Natural killer cell (primary cell): ENCODE measurements around the gene LRRC52. TPM values are rescaled to one million over a fixed set of nuclear protein-coding genes. Genes with fewer than 3 reads are reported as not detected.

Experiments used
- ATAC-seq, 3 donors: fragments of 150-1000 bp in 2 of 3; fragments of 200-7000 bp in 1 of 3; cut with Tn5 transposase; 1 replicate in 1 of 3; 2 replicates in 2 of 3; pipeline ENCODE4 v1.10.0; 2021; ENCODE audit warnings: mild to moderate bottlenecking in 2 of 3, moderate library complexity in 2 of 3
- DNase-seq, 2 donors: peaks; one replicate each; pipeline versions ENCODE4 v3.0.0 to v3.0.0-alpha.2; 2013 to 2021; ENCODE audit warnings: mixed read lengths in 1 of 2
- H3K27ac ChIP-seq: one replicate; pipeline ENCODE4 v1.5.1; 2013; ENCODE audit warnings: mild to moderate bottlenecking, low read length
- H3K27me3 ChIP-seq: one replicate; pipeline ENCODE4 v1.6.1; 2013; ENCODE audit warnings: low read length; ENCODE audit not compliant: control insufficient read depth, insufficient read depth
- H3K36me3 ChIP-seq: one replicate; pipeline ENCODE4 v1.6.1; 2013; ENCODE audit warnings: low read length; ENCODE audit not compliant: control insufficient read depth, insufficient read depth
- H3K4me1 ChIP-seq: one replicate; pipeline ENCODE4 v1.6.1; 2013; ENCODE audit warnings: low read length; ENCODE audit not compliant: control insufficient read depth, insufficient read depth
- H3K4me3 ChIP-seq: one replicate; pipeline ENCODE4 v1.5.1; 2013; ENCODE audit warnings: low read length
- H3K9me3 ChIP-seq: one replicate; pipeline ENCODE4 v1.6.1; 2013; ENCODE audit warnings: low read length; ENCODE audit not compliant: control insufficient read depth, insufficient read depth
- H3K27ac Mint-ChIP-seq, 2 donors: one replicate each; pipeline ENCODE4 v1.8.0; 2022; ENCODE audit warnings: mild to moderate bottlenecking in 2 of 2, mixed read lengths in 2 of 2, moderate library complexity in 1 of 2
- H3K27me3 Mint-ChIP-seq, 2 donors: one replicate each; pipeline ENCODE4 v1.8.0; 2022; ENCODE audit warnings: low read depth in 2 of 2, mixed read lengths in 2 of 2
- H3K36me3 Mint-ChIP-seq: one replicate; pipeline ENCODE4 v1.8.0; 2022; ENCODE audit warnings: mixed read lengths
- H3K4me1 Mint-ChIP-seq, 2 donors: one replicate each; pipeline ENCODE4 v1.8.0; 2022; ENCODE audit warnings: mixed read lengths in 2 of 2
- H3K4me3 Mint-ChIP-seq: one replicate; pipeline ENCODE4 v1.8.0; 2022; ENCODE audit warnings: mild to moderate bottlenecking, moderate library complexity, mixed read lengths
- H3K9me3 Mint-ChIP-seq, 2 donors: one replicate each; pipeline ENCODE4 v1.8.0; 2022; ENCODE audit warnings: mixed read lengths in 2 of 2
- WGBS: methylation state at CpG from one replicate; pipeline ENCODE4 v1.1.7; 2013; ENCODE audit warnings: missing lambda C conversion rate; ENCODE audit not compliant: insufficient coverage; 5-methylcytosine and 5-hydroxymethylcytosine counted together
- intact Hi-C: fragments of 100-400 bp; cut with micrococcal nuclease; formaldehyde crosslinking; loops from one replicate; pipeline ENCODE4 v1.14.2; 2022
- total RNA-seq, 4 donors: library from RNA; stranded (reverse); fragments of 120-200 nt in 1 of 4; gene quantifications; one replicate each; pipeline versions ENCODE4 v1.2.3 to v1.2.4, GENCODE V29; 2013 to 2022
- TF ChIP-seq, protein P1 (sequence below): fragments of 200-600 bp; IDR thresholded peaks from one replicate; pipeline ENCODE4 v1.8.0; 2022; ENCODE audit warnings: antibody characterized with exemption

LRRC52 gene
- total RNA-seq, 3 donors from 2014 or later (not counting 1 experiment from before 2014, with no cell fraction given) = not detected

DNA sequence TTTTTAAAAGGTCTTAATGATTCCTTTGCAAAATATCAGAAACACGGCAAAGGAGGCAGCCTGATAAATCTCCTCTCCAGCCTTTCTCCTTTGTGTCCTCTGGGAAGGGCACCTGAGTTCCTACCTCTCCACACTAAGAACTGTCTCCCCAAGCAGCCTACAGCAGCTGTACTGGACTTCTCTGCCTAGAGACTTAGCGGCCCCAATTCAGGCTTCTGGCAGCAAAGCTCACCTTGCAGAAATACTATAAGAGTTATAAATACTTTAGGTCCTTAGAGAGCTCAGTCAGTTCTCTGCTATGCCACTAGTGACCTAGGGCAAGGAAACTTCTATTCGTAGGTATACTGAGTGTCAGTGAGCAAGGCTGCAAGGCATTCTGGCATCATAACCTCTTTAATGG, 33.9 kb downstream of the LRRC52 start:
- TF ChIP-seq, protein P1, sequence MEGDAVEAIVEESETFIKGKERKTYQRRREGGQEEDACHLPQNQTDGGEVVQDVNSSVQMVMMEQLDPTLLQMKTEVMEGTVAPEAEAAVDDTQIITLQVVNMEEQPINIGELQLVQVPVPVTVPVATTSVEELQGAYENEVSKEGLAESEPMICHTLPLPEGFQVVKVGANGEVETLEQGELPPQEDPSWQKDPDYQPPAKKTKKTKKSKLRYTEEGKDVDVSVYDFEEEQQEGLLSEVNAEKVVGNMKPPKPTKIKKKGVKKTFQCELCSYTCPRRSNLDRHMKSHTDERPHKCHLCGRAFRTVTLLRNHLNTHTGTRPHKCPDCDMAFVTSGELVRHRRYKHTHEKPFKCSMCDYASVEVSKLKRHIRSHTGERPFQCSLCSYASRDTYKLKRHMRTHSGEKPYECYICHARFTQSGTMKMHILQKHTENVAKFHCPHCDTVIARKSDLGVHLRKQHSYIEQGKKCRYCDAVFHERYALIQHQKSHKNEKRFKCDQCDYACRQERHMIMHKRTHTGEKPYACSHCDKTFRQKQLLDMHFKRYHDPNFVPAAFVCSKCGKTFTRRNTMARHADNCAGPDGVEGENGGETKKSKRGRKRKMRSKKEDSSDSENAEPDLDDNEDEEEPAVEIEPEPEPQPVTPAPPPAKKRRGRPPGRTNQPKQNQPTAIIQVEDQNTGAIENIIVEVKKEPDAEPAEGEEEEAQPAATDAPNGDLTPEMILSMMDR = no peak
- no peak overlapping the region for H3K4me3 ChIP-seq
- Mint-ChIP-seq H3K27me3 (peaks cover 16 to 37% of the 10 kb centered on the region in 2 donors), H3K4me1 (no peaks in the 10 kb centered on the region), H3K36me3 (no peaks in the 10 kb centered on the region), H3K27ac (no peak overlapping the region), H3K9me3 (no peaks in the 10 kb centered on the region), H3K4me3 (no peak overlapping the region)
- H3K4me1 ChIP-seq = no peaks in the 10 kb centered on the region
- H3K27me3 ChIP-seq = peaks cover 4% of the 10 kb centered on the region
- intact Hi-C loops = no loop called here
- H3K27ac ChIP-seq = no peak overlapping the region
- no peaks in the 10 kb centered on the region for H3K36me3 ChIP-seq
- no peak for ATAC-seq
- no peak for DNase-seq
- WGBS = 94% methylated on average over 3 of the region's 3 CpGs
- H3K9me3 ChIP-seq = no peaks in the 10 kb centered on the region

DNA sequence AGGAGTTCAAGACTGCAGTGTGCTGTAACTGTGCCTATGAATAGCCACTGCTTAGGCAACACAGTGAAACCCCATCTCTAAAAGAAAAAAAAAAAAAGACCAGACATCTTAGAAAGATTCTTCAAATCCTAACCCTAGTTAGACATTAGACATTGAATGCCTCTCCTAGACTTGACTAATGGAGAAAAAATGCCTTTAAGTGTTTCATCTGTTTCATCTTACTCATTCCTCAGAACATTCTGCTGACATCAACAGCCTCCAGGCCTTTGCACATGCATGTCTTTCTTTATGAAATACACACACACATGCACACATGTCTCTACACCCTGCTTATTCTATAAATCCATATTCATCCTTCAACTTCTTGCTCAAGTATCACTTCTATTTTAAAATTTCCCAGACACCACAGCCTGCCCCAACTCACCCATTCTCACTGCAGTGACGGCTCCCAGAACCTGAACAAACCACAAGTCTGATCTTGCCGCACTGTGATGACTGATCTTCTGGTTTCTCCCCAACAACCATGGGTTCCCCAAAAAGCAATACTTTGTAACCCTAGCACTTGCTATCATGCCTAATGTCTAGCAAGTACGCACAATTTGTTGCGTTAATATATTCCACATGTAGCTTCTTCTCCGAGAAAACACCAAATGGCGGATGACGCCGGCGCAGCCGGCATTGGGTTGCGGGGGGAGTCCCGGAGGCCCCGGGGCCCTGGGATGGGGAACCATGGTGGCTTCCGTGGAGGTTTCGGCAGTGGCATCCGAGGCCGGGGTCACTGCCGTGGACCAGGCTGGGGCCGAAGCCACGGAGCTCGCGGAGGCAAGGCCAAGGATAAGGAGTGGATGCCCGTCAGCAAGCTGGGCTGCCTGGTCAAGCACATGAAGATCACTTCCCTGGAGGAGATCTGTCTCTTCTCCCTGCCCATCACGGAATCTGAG, 37.4 kb downstream of the LRRC52 start:
- peaks cover 5% of the 10 kb centered on the region for H3K27me3 ChIP-seq
- ATAC-seq = no peak
- no peaks in the 10 kb centered on the region for H3K36me3 ChIP-seq
- Mint-ChIP-seq H3K27ac (no peak overlapping the region), H3K36me3 (no peaks in the 10 kb centered on the region), H3K9me3 (no peaks in the 10 kb centered on the region), H3K4me1 (no peaks in the 10 kb centered on the region), H3K27me3 (peaks cover 19 to 38% of the 10 kb centered on the region in 2 donors), H3K4me3 (no peak overlapping the region)
- no peaks in the 10 kb centered on the region for H3K4me1 ChIP-seq
- H3K9me3 ChIP-seq = no peaks in the 10 kb centered on the region
- no peak overlapping the region for H3K4me3 ChIP-seq
- WGBS = 94% methylated on average over 24 of the region's 24 CpGs
- TF ChIP-seq, protein P1 = no peak
- no peak for DNase-seq
- H3K27ac ChIP-seq = no peak overlapping the region
- intact Hi-C loops = no loop called here

DNA sequence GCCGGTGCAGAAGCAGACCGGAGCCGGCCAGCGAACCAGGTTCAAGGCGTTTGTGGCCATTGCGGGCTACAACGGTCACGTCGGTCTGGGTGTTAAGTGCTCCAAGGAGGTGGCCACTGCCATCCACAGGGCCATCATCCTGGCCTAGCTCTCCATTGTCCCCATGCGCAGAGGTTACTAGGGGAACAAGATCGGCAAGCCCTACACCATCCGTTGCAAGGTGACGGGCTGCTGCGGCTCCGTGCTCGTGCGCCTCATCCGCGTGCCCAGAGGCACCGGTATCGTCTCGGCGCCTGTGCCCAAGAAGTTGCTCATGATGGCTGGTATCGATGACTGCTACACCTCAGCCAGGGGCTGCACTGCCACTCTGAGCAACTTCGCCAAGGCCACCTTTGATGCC, 38.1 kb downstream of the LRRC52 start:
- intact Hi-C loops = no loop called here
- Mint-ChIP-seq H3K36me3 (no peaks in the 10 kb centered on the region), H3K9me3 (no peaks in the 10 kb centered on the region), H3K27ac (no peak overlapping the region), H3K4me1 (no peaks in the 10 kb centered on the region), H3K4me3 (no peak overlapping the region), H3K27me3 (peaks cover 18 to 36% of the 10 kb centered on the region in 2 donors)
- Histone ChIP-seq H3K27me3 (peaks cover 5% of the 10 kb centered on the region), H3K4me1 (no peaks in the 10 kb centered on the region), H3K4me3 (no peak overlapping the region), H3K9me3 (no peaks in the 10 kb centered on the region), H3K36me3 (no peaks in the 10 kb centered on the region), H3K27ac (no peak overlapping the region)
- ATAC-seq (no peak), DNase-seq (no peak)
- TF ChIP-seq, protein P1 = no peak
- 97% methylated on average over 25 of the region's 25 CpGs for WGBS
